DND-41 (cell line): ENCODE results near the gene KRT36.

Source experiments
- ATAC-seq: fragments of 200-7000 bp; cut with Tn5 transposase; 3 replicates; pipeline ENCODE4 v1.9.1; 2021; ENCODE audit warnings: low read depth; ENCODE audit not compliant: insufficient read depth
- DNase-seq: peaks from one replicate; pipeline ENCODE4 v3.0.0-alpha.2; 2020
- H2AFZ ChIP-seq: 2 replicates; pipeline ENCODE4 v1.6.0; 2012; ENCODE audit warnings: low read depth, low read length
- H3K27ac ChIP-seq: 2 replicates; pipeline ENCODE4 v1.5.1; 2012; ENCODE audit warnings: low read length, inconsistent platforms
- H3K27me3 ChIP-seq: fragments of 200-600 bp; sonication (generic); 2 replicates; pipeline ENCODE4 v1.6.0; 2012; ENCODE audit warnings: low read length, mild to moderate bottlenecking, inconsistent platforms; ENCODE audit not compliant: insufficient read depth, poor library complexity
- H3K36me3 ChIP-seq: 2 replicates; pipeline ENCODE4 v1.5.1; 2012; ENCODE audit warnings: low read length, inconsistent platforms; ENCODE audit not compliant: insufficient read depth
- H3K4me1 ChIP-seq: 2 replicates; pipeline ENCODE4 v1.5.1; 2012; ENCODE audit warnings: mild to moderate bottlenecking, low read length; ENCODE audit not compliant: insufficient read depth
- H3K4me2 ChIP-seq: 2 replicates; pipeline ENCODE4 v1.6.0; 2012; ENCODE audit warnings: mild to moderate bottlenecking, moderate library complexity, low read length, inconsistent platforms; ENCODE audit not compliant: insufficient read depth
- H3K4me3 ChIP-seq, 2 experiments: fragments of 200-600 bp in 1 of 2; shearing (Covaris generic) in 1 of 2; 2 replicates each; pipeline ENCODE4 v1.5.1; 2012 to 2016; ENCODE audit warnings: inconsistent platforms in 2 of 2, low read length in 2 of 2, mild to moderate bottlenecking in 2 of 2, low read depth in 1 of 2, moderate library complexity in 1 of 2
- H3K79me2 ChIP-seq: 2 replicates; pipeline ENCODE4 v1.6.0; 2012; ENCODE audit warnings: low read length, inconsistent platforms; ENCODE audit not compliant: insufficient read depth
- H3K9ac ChIP-seq: 2 replicates; pipeline ENCODE4 v1.6.0; 2012; ENCODE audit warnings: low read depth, mild to moderate bottlenecking, inconsistent platforms, low read length, moderate library complexity
- H3K9me3 ChIP-seq: 2 replicates; pipeline ENCODE4 v1.5.1; 2012; ENCODE audit warnings: low read length, moderate library complexity, mild to moderate bottlenecking, inconsistent platforms; ENCODE audit not compliant: insufficient read depth, severe bottlenecking
- H4K20me1 ChIP-seq: 2 replicates; pipeline ENCODE4 v1.6.0; 2012; ENCODE audit warnings: low read length; ENCODE audit not compliant: insufficient read depth
- EZH2 ChIP-seq: IDR thresholded peaks from 3 replicates; pipeline ENCODE4 v1.6.1; 2012; ENCODE audit warnings: borderline replicate concordance, low read depth, mild to moderate bottlenecking, moderate library complexity, low read length, inconsistent platforms; ENCODE audit not compliant: severe bottlenecking
- TF ChIP-seq, protein P1 (sequence below): IDR thresholded peaks from 2 replicates; pipeline ENCODE4 v1.5.1; 2012; ENCODE audit warnings: borderline replicate concordance, low read length, moderate library complexity, mild to moderate bottlenecking; ENCODE audit not compliant: poor library complexity, severe bottlenecking; ENCODE audit errors: extremely low read depth

KRT36 gene

DNA sequence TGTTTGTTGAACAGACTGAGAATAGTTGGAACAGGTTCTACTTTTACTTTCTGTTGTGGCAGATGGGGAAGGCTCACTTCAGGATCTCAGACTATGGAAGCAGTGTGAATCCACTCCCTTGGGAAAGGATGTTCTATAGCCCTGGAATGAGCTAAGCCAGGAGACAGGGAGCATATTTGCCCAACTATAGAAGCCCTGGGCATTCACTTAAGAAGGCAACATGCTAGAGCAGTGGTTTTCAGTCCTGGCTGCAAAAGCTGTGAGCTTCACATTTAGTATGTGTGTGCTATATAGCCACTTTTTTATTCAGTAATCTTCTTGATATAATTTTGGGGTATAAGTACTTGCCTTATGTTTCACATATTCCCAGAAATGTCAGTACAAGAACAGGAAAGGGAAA, 21.4 kb downstream of the KRT36 start:
- Histone ChIP-seq H4K20me1 (no peaks in the 10 kb centered on the region), H3K4me2 (no peak overlapping the region), H3K27me3 (no peaks in the 10 kb centered on the region), H3K36me3 (no peaks in the 10 kb centered on the region), H3K9me3 (no peaks in the 10 kb centered on the region), H3K79me2 (no peaks in the 10 kb centered on the region), H3K4me1 (no peaks in the 10 kb centered on the region), H3K27ac (no peak overlapping the region), H3K9ac (no peak overlapping the region), H2AFZ (no peak overlapping the region), H3K4me3 (no peak overlapping the region)
- ATAC-seq (no peak), DNase-seq (no peak)
- no peak for TF ChIP-seq EZH2
- TF ChIP-seq, protein P1, sequence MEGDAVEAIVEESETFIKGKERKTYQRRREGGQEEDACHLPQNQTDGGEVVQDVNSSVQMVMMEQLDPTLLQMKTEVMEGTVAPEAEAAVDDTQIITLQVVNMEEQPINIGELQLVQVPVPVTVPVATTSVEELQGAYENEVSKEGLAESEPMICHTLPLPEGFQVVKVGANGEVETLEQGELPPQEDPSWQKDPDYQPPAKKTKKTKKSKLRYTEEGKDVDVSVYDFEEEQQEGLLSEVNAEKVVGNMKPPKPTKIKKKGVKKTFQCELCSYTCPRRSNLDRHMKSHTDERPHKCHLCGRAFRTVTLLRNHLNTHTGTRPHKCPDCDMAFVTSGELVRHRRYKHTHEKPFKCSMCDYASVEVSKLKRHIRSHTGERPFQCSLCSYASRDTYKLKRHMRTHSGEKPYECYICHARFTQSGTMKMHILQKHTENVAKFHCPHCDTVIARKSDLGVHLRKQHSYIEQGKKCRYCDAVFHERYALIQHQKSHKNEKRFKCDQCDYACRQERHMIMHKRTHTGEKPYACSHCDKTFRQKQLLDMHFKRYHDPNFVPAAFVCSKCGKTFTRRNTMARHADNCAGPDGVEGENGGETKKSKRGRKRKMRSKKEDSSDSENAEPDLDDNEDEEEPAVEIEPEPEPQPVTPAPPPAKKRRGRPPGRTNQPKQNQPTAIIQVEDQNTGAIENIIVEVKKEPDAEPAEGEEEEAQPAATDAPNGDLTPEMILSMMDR: no peak

DNA sequence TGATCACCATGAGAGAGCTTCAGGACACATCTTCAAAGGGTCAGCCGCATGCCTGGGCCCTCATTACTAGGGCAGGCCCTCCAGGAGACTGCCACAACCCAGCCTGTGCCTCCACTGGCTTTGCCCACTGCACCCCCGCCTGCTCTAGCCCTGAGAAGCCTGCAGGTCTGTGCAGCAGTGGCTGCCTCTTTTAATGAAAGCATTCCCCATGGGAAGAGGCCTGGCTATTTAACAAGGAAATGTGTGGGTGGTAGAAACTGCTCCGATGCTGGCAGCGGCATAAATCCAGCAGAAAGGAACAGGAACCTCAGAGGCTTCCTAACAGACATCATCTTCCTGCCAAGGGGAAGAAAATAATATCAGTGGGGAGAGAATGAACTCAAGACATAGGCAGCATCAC, 22.1 kb downstream of the KRT36 start:
- H3K27ac ChIP-seq: no peak overlapping the region
- H3K4me3 ChIP-seq: no peak overlapping the region
- no peak overlapping the region for H2AFZ ChIP-seq
- DNase-seq: no peak
- H3K9ac ChIP-seq: no peak overlapping the region
- H4K20me1 ChIP-seq: no peaks in the 10 kb centered on the region
- no peaks in the 10 kb centered on the region for H3K79me2 ChIP-seq
- no peaks in the 10 kb centered on the region for H3K4me1 ChIP-seq
- no peak for ATAC-seq
- no peak overlapping the region for H3K4me2 ChIP-seq
- TF ChIP-seq, protein P1: no peak
- no peak for TF ChIP-seq EZH2
- H3K9me3 ChIP-seq: no peaks in the 10 kb centered on the region
- no peaks in the 10 kb centered on the region for H3K27me3 ChIP-seq
- H3K36me3 ChIP-seq: no peaks in the 10 kb centered on the region

DNA sequence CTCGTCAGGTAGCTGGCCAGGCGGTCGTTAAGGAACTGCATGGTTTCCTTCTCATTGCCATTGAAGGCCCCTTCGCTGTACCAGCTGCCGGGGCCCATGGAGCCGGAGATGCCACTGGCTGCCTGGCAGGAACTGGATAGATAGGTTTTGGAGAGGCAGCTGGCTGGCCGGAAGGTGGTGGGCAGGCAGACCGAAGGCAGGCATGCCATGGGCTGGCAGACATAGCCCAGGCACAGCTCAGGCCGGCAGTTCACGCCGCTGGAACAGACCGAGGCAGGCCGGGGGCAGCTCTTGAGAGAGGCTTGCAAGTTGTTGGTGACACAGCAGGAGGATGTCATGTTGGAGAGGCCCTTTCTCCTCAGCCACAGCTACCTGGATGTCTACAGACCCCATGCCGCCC, 22.7 kb downstream of the KRT36 start, which contains the start of gene KRT32:
TSS of gene KRT32 (minus strand) at position 399 of the 400 bp plus-strand sequence. CDS start at position 338, 61 bp downstream.
- ATAC-seq: no peak
- no peak within 1 kb of the TSS for H3K9ac ChIP-seq
- H3K4me1 ChIP-seq: no peaks in the 10 kb centered on the region
- H4K20me1 ChIP-seq: no peaks in the 10 kb centered on the region
- no peak within 1 kb of the TSS for H3K4me3 ChIP-seq
- H3K27ac ChIP-seq: no peak within 1 kb of the TSS
- TF ChIP-seq, protein P1: no peak
- no peak for TF ChIP-seq EZH2
- H2AFZ ChIP-seq: no peak within 1 kb of the TSS
- no peaks in the 10 kb centered on the region for H3K27me3 ChIP-seq
- no peaks in the 10 kb centered on the region for H3K9me3 ChIP-seq
- H3K4me2 ChIP-seq: no peak within 1 kb of the TSS
- no peaks in the 10 kb centered on the region for H3K79me2 ChIP-seq
- no peaks in the 10 kb centered on the region for H3K36me3 ChIP-seq
- no peak for DNase-seq

DNA sequence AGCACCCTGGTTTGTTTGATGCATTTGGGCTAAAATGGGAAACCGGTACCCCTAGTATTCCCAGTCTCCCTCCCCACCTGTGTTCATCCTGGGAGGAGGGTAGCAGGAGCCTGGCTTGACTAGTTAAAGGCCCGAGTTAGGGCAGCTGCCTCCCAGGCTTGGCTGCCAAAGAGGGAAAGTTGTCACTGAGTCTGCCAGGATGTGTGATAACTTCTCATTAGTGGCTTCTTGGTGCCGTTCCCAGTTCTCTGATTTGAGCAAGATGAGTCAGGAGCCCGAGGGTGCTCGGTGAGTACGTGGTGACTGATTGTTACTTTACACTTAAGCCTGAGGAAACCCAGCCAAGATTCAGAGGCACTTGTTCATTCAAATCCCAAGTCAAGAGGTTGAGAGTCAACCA, 25.0 kb downstream of the KRT36 start:
- Histone ChIP-seq H3K4me1 (no peaks in the 10 kb centered on the region), H3K27me3 (no peaks in the 10 kb centered on the region), H3K79me2 (no peaks in the 10 kb centered on the region), H2AFZ (no peak overlapping the region), H3K9me3 (no peaks in the 10 kb centered on the region), H3K4me3 (no peak overlapping the region), H3K27ac (no peak overlapping the region), H3K4me2 (no peak overlapping the region), H3K36me3 (no peaks in the 10 kb centered on the region), H3K9ac (no peak overlapping the region), H4K20me1 (no peaks in the 10 kb centered on the region)
- TF ChIP-seq, protein P1: no peak
- TF ChIP-seq EZH2: no peak
- no peak for ATAC-seq
- no peak for DNase-seq
